ENCODE measurements around the gene RTEL1. TPM values are rescaled to one million over a fixed set of nuclear protein-coding genes. Genes with fewer than 3 reads are reported as not detected.
"Not testable (repeated sequence)": the region's sequence is repeated elsewhere in the genome, so short reads cannot be mapped to it uniquely, and the experiment has no call there.

The RTEL1 gene
- 5.7 TPM for total RNA-seq

GRCh38 chr20:63657937-63658748 is at the start of gene RTEL1:
Gene RTEL1, plus strand, starts transcription at chr20:63658312. Its CDS starts 1,091 bp downstream, at chr20:63659403.
- Histone ChIP-seq H3K4me1 (ENCODE audit: insufficient read depth, low read length) (peaks cover 32% of the 10 kb centered on the region), H3K4me3 (ENCODE audit: low read length) (peak within 1 kb of the TSS; percentile 87), H3K9me3 (ENCODE audit: low read depth, low read length) (no peaks in the 10 kb centered on the region), H3K27me3 (ENCODE audit: insufficient read depth, low read length) (no peaks in the 10 kb centered on the region)

- H3K4me1 ChIP-seq (ENCODE audit: insufficient read depth, low read length) = peaks cover 39% of the 10 kb centered on the region
- H3K27me3 ChIP-seq (ENCODE audit: insufficient read depth, low read length) = no peaks in the 10 kb centered on the region
- no peak overlapping the region for H3K4me3 ChIP-seq (ENCODE audit: low read length)
- H3K9me3 ChIP-seq (ENCODE audit: low read depth, low read length) = no peaks in the 10 kb centered on the region
Observed at GRCh38 chr20:63610581-63611435, 47.3 kb upstream of the RTEL1 start.

- peaks cover 35% of the 10 kb centered on the region for H3K4me1 ChIP-seq (ENCODE audit: insufficient read depth, low read length)
- no peaks in the 10 kb centered on the region for H3K27me3 ChIP-seq (ENCODE audit: insufficient read depth, low read length)
- H3K9me3 ChIP-seq (ENCODE audit: low read depth, low read length) = no peaks in the 10 kb centered on the region
Observed at GRCh38 chr20:63611646-63612045, 46.5 kb upstream of the RTEL1 start.

GRCh38 chr20:63612276-63612931 is 45.7 kb upstream of the RTEL1 start:
- Histone ChIP-seq H3K4me3 (ENCODE audit: low read length) (no peak overlapping the region), H3K9me3 (ENCODE audit: low read depth, low read length) (no peaks in the 10 kb centered on the region), H3K4me1 (ENCODE audit: insufficient read depth, low read length) (peaks cover 32% of the 10 kb centered on the region), H3K27me3 (ENCODE audit: insufficient read depth, low read length) (no peaks in the 10 kb centered on the region)

More at GRCh38 chr20:63611646-63612045, 46.5 kb upstream of the RTEL1 start:
- H3K4me3 ChIP-seq (ENCODE audit: low read length) = no peak overlapping the region

- peaks cover 32% of the 10 kb centered on the region for H3K4me1 ChIP-seq (ENCODE audit: insufficient read depth, low read length)
- H3K27me3 ChIP-seq (ENCODE audit: insufficient read depth, low read length); H3K9me3 ChIP-seq (ENCODE audit: low read depth, low read length); H3K4me3 ChIP-seq (ENCODE audit: low read length): not testable (repeated sequence)
Observed at GRCh38 chr20:63613863-63614594, 44.1 kb upstream of the RTEL1 start.

- no peak overlapping the region for H3K4me3 ChIP-seq (ENCODE audit: low read length)
- H3K9me3 ChIP-seq (ENCODE audit: low read depth, low read length) = no peaks in the 10 kb centered on the region
- no peaks in the 10 kb centered on the region for H3K27me3 ChIP-seq (ENCODE audit: insufficient read depth, low read length)
- H3K4me1 ChIP-seq (ENCODE audit: insufficient read depth, low read length) = peaks cover 16% of the 10 kb centered on the region
Observed at GRCh38 chr20:63617092-63617875, 40.8 kb upstream of the RTEL1 start.

GRCh38 chr20:63617876-63618265 is 40.2 kb upstream of the RTEL1 start:
- Histone ChIP-seq H3K4me3 (ENCODE audit: low read length) (no peak overlapping the region), H3K4me1 (ENCODE audit: insufficient read depth, low read length) (peaks cover 11% of the 10 kb centered on the region), H3K27me3 (ENCODE audit: insufficient read depth, low read length) (no peaks in the 10 kb centered on the region), H3K9me3 (ENCODE audit: low read depth, low read length) (no peaks in the 10 kb centered on the region)

- Histone ChIP-seq H3K9me3 (ENCODE audit: low read depth, low read length) (no peaks in the 10 kb centered on the region), H3K27me3 (ENCODE audit: insufficient read depth, low read length) (no peaks in the 10 kb centered on the region), H3K4me3 (ENCODE audit: low read length) (no peak overlapping the region), H3K4me1 (ENCODE audit: insufficient read depth, low read length) (peaks cover 5% of the 10 kb centered on the region)
Observed at GRCh38 chr20:63618291-63618980, 39.7 kb upstream of the RTEL1 start.

- H3K4me3 ChIP-seq (ENCODE audit: low read length) = no peak overlapping the region
- no peaks in the 10 kb centered on the region for H3K4me1 ChIP-seq (ENCODE audit: insufficient read depth, low read length)
- H3K9me3 ChIP-seq (ENCODE audit: low read depth, low read length) = no peaks in the 10 kb centered on the region
- no peaks in the 10 kb centered on the region for H3K27me3 ChIP-seq (ENCODE audit: insufficient read depth, low read length)
Observed at GRCh38 chr20:63619086-63619485, 39.0 kb upstream of the RTEL1 start.

- Histone ChIP-seq H3K27me3 (ENCODE audit: insufficient read depth, low read length) (no peaks in the 10 kb centered on the region), H3K9me3 (ENCODE audit: low read depth, low read length) (no peaks in the 10 kb centered on the region), H3K4me1 (ENCODE audit: insufficient read depth, low read length) (no peaks in the 10 kb centered on the region), H3K4me3 (ENCODE audit: low read length) (no peak overlapping the region)
Observed at GRCh38 chr20:63619505-63619904, 38.6 kb upstream of the RTEL1 start.

GRCh38 chr20:63620991-63621390 is 37.1 kb upstream of the RTEL1 start:
- Histone ChIP-seq H3K4me1 (ENCODE audit: insufficient read depth, low read length) (peaks cover 8% of the 10 kb centered on the region), H3K9me3 (ENCODE audit: low read depth, low read length) (no peaks in the 10 kb centered on the region), H3K4me3 (ENCODE audit: low read length) (no peak overlapping the region), H3K27me3 (ENCODE audit: insufficient read depth, low read length) (no peaks in the 10 kb centered on the region)

GRCh38 chr20:63622096-63622495 is 36.0 kb upstream of the RTEL1 start:
- Histone ChIP-seq H3K27me3 (ENCODE audit: insufficient read depth, low read length) (no peaks in the 10 kb centered on the region), H3K9me3 (ENCODE audit: low read depth, low read length) (no peaks in the 10 kb centered on the region), H3K4me3 (ENCODE audit: low read length) (no peak overlapping the region), H3K4me1 (ENCODE audit: insufficient read depth, low read length) (peaks cover 9% of the 10 kb centered on the region)

GRCh38 chr20:63622732-63623131 is 35.4 kb upstream of the RTEL1 start:
- no peaks in the 10 kb centered on the region for H3K9me3 ChIP-seq (ENCODE audit: low read depth, low read length)
- H3K27me3 ChIP-seq (ENCODE audit: insufficient read depth, low read length) = no peaks in the 10 kb centered on the region
- peaks cover 9% of the 10 kb centered on the region for H3K4me1 ChIP-seq (ENCODE audit: insufficient read depth, low read length)
- H3K4me3 ChIP-seq (ENCODE audit: low read length) = no peak overlapping the region
